HG03457 (cell line): ENCODE results near the gene PHACTR1.

ENCODE experiments used
- ATAC-seq: cut with Tn5 transposase; IDR thresholded peaks from one replicate; pipeline ENCODE4 v1.9.1; 2021; ENCODE audit warnings: moderate number of reproducible peaks; ENCODE audit not compliant: unreplicated experiment

PHACTR1 gene

GRCh38 chr6:13058051-13058450 is 341.5 kb downstream of the PHACTR1 start:
- no peak for ATAC-seq

GRCh38 chr6:13059026-13059425 is 342.5 kb downstream of the PHACTR1 start:
- ATAC-seq, result no peak

- ATAC-seq, result no peak
These were observed 346.8 kb downstream of the PHACTR1 start for GRCh38 chr6:13063300-13063918.

GRCh38 chr6:13065581-13065980 is 349.0 kb downstream of the PHACTR1 start:
- ATAC-seq, result no peak

DNA sequence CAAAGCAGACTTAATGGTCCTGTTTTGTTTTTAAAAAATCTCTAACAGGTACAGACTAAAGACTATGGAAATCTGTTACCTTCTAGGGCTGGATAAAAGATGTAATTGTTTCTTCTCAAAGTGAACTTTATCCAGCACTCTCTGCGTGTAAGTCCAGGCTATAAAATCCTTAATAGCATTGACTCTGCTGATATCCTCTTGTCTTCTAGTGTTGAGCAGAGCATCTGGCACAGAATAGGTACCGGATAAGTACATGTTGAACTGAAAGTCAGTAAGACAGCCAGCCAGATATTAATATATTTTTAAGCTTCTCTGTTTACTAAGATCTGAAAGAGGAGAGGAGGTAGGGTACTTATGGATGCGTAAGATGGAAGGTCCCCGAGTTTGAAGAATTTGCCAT is 349.5 kb downstream of the PHACTR1 start:
- ATAC-seq, result no peak

- no peak for ATAC-seq
These were observed 350.3 kb downstream of the PHACTR1 start for GRCh38 chr6:13066820-13067219.

GRCh38 chr6:13068586-13069210 is 352.1 kb downstream of the PHACTR1 start:
- no peak for ATAC-seq

DNA sequence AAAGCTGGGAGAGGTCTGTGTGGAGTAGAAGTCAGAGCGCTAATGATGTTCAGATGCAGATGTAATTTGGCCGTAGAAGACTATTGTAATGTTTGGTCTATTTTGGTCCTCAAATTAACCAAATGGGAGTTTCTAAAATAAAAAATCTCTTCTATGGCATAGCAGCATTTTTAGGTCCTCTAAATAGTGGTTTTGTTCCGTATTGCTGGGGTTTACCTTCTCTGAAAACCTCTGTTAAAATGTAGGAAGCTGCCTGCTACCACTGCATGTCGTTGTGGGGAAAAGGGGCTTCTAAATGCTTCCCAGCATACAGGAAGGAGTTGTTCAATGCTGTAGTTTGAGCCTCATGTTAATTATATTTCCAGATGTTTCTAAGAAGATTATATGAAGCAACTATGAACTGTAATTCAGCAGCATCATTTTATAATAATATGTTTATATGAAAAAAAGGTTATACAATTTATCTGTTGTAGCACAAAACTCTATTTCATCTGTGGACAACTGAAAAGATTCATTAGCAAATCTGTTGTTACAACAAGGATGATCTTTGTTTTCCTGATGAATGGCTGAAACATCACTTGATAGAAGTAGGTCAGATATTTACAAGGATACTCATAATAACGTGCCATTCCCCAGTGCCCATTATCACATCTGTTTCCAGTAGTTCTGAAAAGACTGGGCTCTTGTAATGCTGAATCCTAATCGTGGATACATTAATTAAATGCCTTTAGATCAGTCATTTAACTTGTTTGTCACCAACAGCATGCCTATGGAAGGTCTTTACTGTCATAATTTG is 355.2 kb downstream of the PHACTR1 start:
- no peak for ATAC-seq

- no peak for ATAC-seq
These were observed 356.2 kb downstream of the PHACTR1 start for GRCh38 chr6:13072686-13073347.

- no peak for ATAC-seq
These were observed 358.0 kb downstream of the PHACTR1 start for GRCh38 chr6:13074415-13075140.

GRCh38 chr6:13075141-13075845 is 358.7 kb downstream of the PHACTR1 start:
- no peak for ATAC-seq

DNA sequence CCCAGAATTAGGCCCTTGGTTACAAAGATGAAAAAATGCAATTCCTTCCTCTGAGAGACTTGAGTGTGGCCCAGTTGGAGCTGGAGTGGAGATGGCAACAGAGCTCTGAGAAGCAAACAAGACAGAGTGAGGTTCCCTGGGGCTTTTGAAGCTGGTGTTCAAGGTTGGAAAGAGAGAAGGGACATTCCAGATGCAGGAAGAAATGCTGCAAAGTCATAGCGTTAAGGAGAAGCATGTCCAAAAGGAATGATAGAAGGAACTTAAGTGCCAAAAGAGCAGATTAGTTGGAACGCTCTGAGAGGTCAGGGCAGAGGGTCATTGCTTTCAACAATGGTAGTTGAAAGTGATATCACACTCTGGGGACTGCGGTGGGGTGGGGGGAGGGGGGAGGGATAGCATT is 360.0 kb downstream of the PHACTR1 start:
- ATAC-seq, result no peak

GRCh38 chr6:13077117-13077516 is 360.6 kb downstream of the PHACTR1 start:
- no peak for ATAC-seq

- ATAC-seq, result no peak
These were observed 362.6 kb downstream of the PHACTR1 start for GRCh38 chr6:13079096-13079723.

DNA sequence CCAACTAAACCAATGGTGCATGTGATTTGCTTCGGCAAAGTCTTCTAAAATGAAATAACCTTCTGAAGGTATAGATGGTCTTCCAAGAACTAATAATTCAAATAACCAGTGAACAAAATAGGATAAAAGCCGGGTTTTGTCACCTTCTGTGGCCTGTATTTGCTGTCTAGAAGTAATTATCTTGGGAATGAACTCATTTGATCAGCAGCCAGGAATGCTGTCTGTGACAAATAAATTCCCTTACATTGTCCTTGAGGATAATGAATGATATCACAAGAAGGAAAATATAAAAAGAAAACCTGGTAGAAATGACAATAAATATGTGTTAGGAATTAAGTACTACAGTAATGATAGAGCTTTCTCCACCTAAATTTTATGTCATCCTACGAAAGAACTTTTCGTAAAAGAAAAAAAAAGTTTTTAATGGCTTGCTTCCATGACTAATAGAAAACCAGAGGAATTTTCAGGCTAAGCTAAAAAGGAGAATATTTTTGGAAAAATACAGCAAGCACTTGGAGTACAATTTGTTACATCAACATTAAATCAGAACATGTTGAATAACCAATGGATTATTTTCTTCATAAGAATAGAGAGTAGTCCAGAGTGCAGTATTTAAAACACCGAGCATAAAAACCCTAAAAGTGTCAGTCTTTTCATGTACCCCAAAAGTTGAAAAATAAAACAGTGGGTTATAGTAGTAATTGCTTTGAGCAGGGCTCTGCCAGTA is 364.1 kb downstream of the PHACTR1 start:
- no peak for ATAC-seq

DNA sequence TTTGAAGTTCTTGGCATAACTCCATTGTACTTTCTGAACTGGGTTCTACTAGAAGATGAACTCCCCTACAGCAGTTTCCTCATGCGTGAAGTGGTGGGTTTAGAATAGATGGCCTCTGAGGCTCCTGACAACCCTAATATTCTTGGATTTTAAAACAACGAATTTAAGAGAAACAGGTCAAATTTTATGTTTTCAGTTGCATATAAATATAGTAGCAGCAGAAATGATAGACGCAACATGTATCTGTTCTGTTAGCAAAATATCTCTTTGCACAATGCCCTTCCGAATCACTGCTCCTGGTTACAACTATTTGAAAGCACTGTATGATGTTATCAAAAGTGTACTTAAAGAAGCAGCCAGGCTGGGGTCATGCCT is 364.6 kb downstream of the PHACTR1 start:
- ATAC-seq, result no peak

DNA sequence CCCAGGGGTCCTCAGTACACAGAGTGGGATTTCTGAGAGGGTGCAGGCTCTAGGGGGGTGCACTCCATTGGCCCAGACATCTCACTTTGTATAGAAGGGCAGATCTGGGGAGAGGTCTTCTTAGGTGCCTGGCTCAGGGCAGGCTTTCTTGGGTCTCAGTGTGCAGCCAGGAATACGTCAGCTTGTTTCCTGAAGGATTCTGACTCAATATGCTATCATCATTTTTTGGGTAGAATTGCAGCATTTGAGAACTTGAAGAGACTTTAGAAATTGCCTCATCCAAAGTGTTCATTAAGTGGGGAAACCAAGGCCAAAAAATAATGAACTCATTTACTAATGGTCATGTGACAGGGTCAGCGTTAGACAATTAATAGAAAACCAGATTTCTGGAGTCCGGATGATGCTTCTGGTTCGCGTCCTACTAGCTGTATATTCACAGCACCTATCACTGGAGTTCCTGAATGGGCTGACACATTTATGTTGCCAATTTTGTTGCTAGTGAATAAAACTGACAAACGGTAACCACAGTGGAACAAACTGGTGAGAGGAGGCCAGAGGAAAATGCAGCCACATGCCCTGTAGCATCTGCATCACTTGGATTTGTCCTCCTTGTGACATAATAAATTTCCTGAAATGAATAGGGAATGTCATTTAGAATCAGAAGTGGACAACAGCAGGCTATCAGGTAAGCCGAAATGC is 372.9 kb downstream of the PHACTR1 start:
- no peak for ATAC-seq

DNA sequence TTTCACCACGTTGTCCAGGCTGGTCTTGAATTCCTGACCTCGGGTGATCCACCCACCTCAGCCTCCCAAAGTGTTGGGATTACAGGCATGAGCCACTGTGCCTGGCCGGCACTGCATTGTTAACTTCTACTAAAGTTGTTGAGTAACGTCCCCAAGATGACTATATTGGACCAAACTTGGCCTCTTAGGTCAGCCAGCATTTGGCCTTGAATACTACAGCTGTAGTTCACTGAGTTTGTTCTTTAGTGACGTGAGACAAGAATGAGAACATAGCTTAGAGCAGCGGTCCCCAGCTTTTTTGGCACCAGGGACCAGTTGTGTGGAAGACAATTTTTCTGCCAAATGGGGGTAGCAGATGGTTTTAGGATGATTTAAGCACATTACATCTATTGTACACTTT is 374.6 kb downstream of the PHACTR1 start:
- ATAC-seq, result no peak
